Effector memory CD4-positive, alpha-beta T cell (primary cell): ENCODE measurements around the gene SETBP1.

Experiments used
- DNase-seq, 3 donors: peaks; one replicate each; pipeline ENCODE4 v3.0.0-alpha.2; 2020
- H3K27ac ChIP-seq: 2 replicates; pipeline ENCODE4 v1.7.0; 2013; ENCODE audit warnings: mild to moderate bottlenecking, low read length, moderate library complexity; ENCODE audit not compliant: insufficient read depth, poor library complexity, severe bottlenecking
- H3K27me3 ChIP-seq: replicated peaks from 2 replicates; pipeline ENCODE4 v1.7.0; 2013; ENCODE audit warnings: mild to moderate bottlenecking, low read length; ENCODE audit not compliant: insufficient read depth, control insufficient read depth, poor library complexity, severe bottlenecking
- H3K36me3 ChIP-seq: 2 replicates; pipeline ENCODE4 v1.7.0; 2013; ENCODE audit warnings: mild to moderate bottlenecking, low read length, moderate library complexity; ENCODE audit not compliant: control insufficient read depth, insufficient read depth
- H3K4me1 ChIP-seq: 2 replicates; pipeline ENCODE4 v1.7.0; 2013; ENCODE audit warnings: low read length, mild to moderate bottlenecking; ENCODE audit not compliant: control insufficient read depth, insufficient read depth, poor library complexity, severe bottlenecking
- H3K4me3 ChIP-seq: 2 replicates; pipeline ENCODE4 v1.7.0; 2013; ENCODE audit warnings: low read length, low read depth, mild to moderate bottlenecking; ENCODE audit not compliant: insufficient read depth, poor library complexity, severe bottlenecking
- H3K9me3 ChIP-seq: 2 replicates; pipeline ENCODE4 v1.7.0; 2013; ENCODE audit warnings: mild to moderate bottlenecking, low read length, moderate library complexity; ENCODE audit not compliant: control insufficient read depth

Gene SETBP1

DNA sequence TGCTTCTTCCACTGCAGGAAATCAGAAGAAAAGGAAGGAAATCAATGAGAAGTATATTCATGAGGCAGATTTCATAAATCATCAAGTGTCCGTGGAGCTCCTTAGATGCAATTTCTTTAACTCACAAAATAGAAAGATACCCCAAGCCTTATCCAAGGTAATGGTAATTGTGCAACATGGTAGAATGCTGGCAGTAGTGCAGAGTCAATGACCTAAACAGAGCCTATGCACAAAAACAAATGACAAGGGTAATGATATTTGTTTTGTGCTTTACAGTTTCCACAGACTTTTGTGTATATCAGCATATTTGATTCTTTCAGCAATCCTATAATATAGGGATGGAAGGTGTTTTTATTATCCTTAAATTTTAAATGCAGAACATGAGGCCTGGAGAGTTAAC lies 102.7 kb downstream of the SETBP1 start:
- H3K27me3 ChIP-seq = no peaks in the 10 kb centered on the region
- no peaks in the 10 kb centered on the region for H3K36me3 ChIP-seq
- H3K4me3 ChIP-seq = no peak overlapping the region
- no peaks in the 10 kb centered on the region for H3K4me1 ChIP-seq
- no peak for DNase-seq
- H3K27ac ChIP-seq = no peak overlapping the region
- no peaks in the 10 kb centered on the region for H3K9me3 ChIP-seq

DNA sequence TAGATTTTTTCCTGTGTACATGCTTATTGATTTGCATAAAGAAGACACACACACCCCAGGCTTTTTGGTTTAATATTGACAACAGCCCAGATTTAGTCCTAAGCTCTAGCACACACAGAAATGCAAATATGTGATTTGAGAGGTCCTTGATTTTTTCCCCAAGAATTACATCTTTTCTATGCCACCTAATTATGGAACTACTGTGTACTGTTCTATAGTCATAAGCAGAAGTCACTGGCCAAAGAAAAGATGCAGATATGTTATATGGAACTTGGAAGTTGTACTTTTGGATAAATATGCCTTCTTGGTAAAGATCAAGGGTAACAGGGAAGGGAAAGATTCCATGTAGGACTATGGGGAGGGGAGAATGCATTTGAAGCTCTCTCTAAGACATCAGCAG lies 105.6 kb downstream of the SETBP1 start:
- Histone ChIP-seq H3K4me3 (no peak overlapping the region), H3K4me1 (no peaks in the 10 kb centered on the region), H3K9me3 (no peaks in the 10 kb centered on the region), H3K27me3 (no peaks in the 10 kb centered on the region), H3K36me3 (no peaks in the 10 kb centered on the region), H3K27ac (no peak overlapping the region)
- DNase-seq = no peak

DNA sequence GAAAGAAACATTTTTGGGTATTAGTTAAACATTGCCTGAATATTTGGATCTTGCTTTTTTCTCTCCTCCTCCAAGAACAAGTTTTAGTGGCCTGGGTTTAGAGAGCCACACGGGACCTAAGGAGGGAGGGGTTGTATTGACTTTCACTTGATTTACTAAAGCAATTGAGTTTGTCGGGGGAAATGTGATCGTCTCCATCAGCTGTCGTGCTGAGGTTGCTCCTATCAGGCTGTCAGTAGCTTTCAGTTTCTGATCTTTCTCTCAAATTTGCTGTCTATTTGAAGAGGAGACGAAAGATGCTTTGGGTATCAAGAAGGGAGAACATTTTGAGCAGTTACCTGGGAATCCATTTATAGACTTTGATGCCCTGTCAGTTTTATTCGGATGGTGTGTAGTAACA lies 106.0 kb downstream of the SETBP1 start:
- H3K36me3 ChIP-seq = no peaks in the 10 kb centered on the region
- H3K27me3 ChIP-seq = no peaks in the 10 kb centered on the region
- no peak overlapping the region for H3K4me3 ChIP-seq
- DNase-seq = no peak
- H3K27ac ChIP-seq = no peak overlapping the region
- H3K4me1 ChIP-seq = no peaks in the 10 kb centered on the region
- no peaks in the 10 kb centered on the region for H3K9me3 ChIP-seq

- Histone ChIP-seq H3K36me3 (no peaks in the 10 kb centered on the region), H3K27me3 (no peaks in the 10 kb centered on the region), H3K4me1 (no peaks in the 10 kb centered on the region), H3K9me3 (no peaks in the 10 kb centered on the region), H3K27ac (no peak overlapping the region), H3K4me3 (no peak overlapping the region)
- DNase-seq = no peak
Observed at GRCh38 chr18:44788334-44788733, 107.6 kb downstream of the SETBP1 start.

GRCh38 chr18:44789710-44790109 lies 109.0 kb downstream of the SETBP1 start:
- H3K4me1 ChIP-seq = no peaks in the 10 kb centered on the region
- H3K4me3 ChIP-seq = no peak overlapping the region
- H3K27me3 ChIP-seq = no peaks in the 10 kb centered on the region
- no peak for DNase-seq
- no peaks in the 10 kb centered on the region for H3K36me3 ChIP-seq
- H3K9me3 ChIP-seq = no peaks in the 10 kb centered on the region
- no peak overlapping the region for H3K27ac ChIP-seq

GRCh38 chr18:44790860-44791259 lies 110.2 kb downstream of the SETBP1 start:
- no peak for DNase-seq
- Histone ChIP-seq H3K27ac (no peak overlapping the region), H3K27me3 (no peaks in the 10 kb centered on the region), H3K4me1 (no peaks in the 10 kb centered on the region), H3K4me3 (no peak overlapping the region), H3K36me3 (no peaks in the 10 kb centered on the region), H3K9me3 (no peaks in the 10 kb centered on the region)

- Histone ChIP-seq H3K4me1 (no peaks in the 10 kb centered on the region), H3K9me3 (no peaks in the 10 kb centered on the region), H3K4me3 (no peak overlapping the region), H3K27ac (no peak overlapping the region), H3K27me3 (no peaks in the 10 kb centered on the region), H3K36me3 (no peaks in the 10 kb centered on the region)
- DNase-seq = no peak
Observed at GRCh38 chr18:44791520-44791919, 110.8 kb downstream of the SETBP1 start.

GRCh38 chr18:44792456-44793061 lies 111.9 kb downstream of the SETBP1 start:
- no peaks in the 10 kb centered on the region for H3K9me3 ChIP-seq

GRCh38 chr18:44793194-44793593 lies 112.5 kb downstream of the SETBP1 start:
- Histone ChIP-seq H3K27ac (no peak overlapping the region), H3K4me3 (no peak overlapping the region), H3K9me3 (no peaks in the 10 kb centered on the region), H3K4me1 (no peaks in the 10 kb centered on the region), H3K36me3 (no peaks in the 10 kb centered on the region), H3K27me3 (no peaks in the 10 kb centered on the region)
- DNase-seq = no peak

More at GRCh38 chr18:44792456-44793061, 111.9 kb downstream of the SETBP1 start:
- Histone ChIP-seq H3K27ac (no peak overlapping the region), H3K4me1 (no peaks in the 10 kb centered on the region), H3K4me3 (no peak overlapping the region), H3K36me3 (no peaks in the 10 kb centered on the region), H3K27me3 (no peaks in the 10 kb centered on the region)
- no peak for DNase-seq

GRCh38 chr18:44793685-44794084 lies 113.0 kb downstream of the SETBP1 start:
- Histone ChIP-seq H3K36me3 (no peaks in the 10 kb centered on the region), H3K27me3 (no peaks in the 10 kb centered on the region), H3K27ac (no peak overlapping the region), H3K4me1 (no peaks in the 10 kb centered on the region), H3K9me3 (no peaks in the 10 kb centered on the region), H3K4me3 (no peak overlapping the region)
- no peak for DNase-seq
